Sigmoid colon (tissue), 4 donors: Measurements from ENCODE around the gene STK32A.

Experiments used
- EP300 ChIP-seq, 4 donors: sonication (generic); formaldehyde crosslinking; IDR thresholded peaks; one replicate each; pipeline ENCODE4 v1.6.1; 2017; ENCODE audit warnings: antibody characterized with exemption in 4 of 4
- POLR2A ChIP-seq, 2 donors: fragments of 450-650 bp; IDR thresholded peaks; one replicate each; pipeline ENCODE4 v1.6.1; 2016; ENCODE audit warnings: antibody characterized with exemption in 2 of 2, mild to moderate bottlenecking in 2 of 2, moderate library complexity in 2 of 2
- TF ChIP-seq, protein P1 (sequence below), 4 experiments: fragments of 450-650 bp in 3 of 4; fragments of 200-600 bp in 1 of 4; IDR thresholded peaks; one replicate each; pipeline ENCODE4 v1.5.1; 2016 to 2019; ENCODE audit warnings: antibody characterized with exemption in 4 of 4, mild to moderate bottlenecking in 3 of 4, moderate library complexity in 2 of 4

DNA sequence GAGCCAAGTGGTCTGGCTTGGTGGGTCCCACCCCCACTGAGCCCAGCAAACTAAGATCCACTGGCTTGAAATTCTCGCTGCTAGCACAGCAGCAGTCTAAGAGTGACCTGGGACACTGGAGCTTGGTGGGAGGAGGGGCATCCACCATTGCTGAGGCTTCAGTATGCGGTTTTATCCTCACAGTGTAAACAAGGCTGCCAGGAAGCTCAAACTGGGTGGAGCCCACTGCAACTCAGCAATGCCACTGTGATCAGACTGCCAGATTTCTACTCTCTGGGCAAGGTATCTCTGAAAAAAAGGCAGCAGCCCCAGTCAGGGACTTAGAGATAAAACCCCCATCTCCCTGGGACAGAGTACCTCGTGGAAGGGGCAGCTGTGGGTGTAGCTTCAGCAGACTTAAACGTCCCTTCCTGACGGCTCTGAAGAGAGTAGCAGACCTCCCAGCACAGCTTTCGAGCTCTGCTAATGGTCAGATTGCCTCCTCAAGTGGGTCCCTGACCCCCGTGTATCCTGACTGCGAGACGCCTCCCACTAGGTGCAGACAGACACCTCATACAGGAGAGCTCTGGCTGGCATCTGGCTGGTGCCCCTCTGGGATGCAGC, 18.2 kb upstream of the STK32A start:
- TF ChIP-seq, protein P1, sequence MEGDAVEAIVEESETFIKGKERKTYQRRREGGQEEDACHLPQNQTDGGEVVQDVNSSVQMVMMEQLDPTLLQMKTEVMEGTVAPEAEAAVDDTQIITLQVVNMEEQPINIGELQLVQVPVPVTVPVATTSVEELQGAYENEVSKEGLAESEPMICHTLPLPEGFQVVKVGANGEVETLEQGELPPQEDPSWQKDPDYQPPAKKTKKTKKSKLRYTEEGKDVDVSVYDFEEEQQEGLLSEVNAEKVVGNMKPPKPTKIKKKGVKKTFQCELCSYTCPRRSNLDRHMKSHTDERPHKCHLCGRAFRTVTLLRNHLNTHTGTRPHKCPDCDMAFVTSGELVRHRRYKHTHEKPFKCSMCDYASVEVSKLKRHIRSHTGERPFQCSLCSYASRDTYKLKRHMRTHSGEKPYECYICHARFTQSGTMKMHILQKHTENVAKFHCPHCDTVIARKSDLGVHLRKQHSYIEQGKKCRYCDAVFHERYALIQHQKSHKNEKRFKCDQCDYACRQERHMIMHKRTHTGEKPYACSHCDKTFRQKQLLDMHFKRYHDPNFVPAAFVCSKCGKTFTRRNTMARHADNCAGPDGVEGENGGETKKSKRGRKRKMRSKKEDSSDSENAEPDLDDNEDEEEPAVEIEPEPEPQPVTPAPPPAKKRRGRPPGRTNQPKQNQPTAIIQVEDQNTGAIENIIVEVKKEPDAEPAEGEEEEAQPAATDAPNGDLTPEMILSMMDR (IDR thresholded peaks at IDR 0.05): no peak
- no peak for TF ChIP-seq POLR2A (IDR thresholded peaks at IDR 0.05)
- TF ChIP-seq EP300 (IDR thresholded peaks at IDR 0.05): no peak
